DOHH2 (cell line): ENCODE results near the gene MAP3K6.

Experiments
- H3F3A ChIP-seq: fragments of 200-600 bp; sonication (generic), shearing (Covaris generic); 2 replicates; pipeline ENCODE4 v1.6.0; 2016; ENCODE audit warnings: antibody characterized with exemption, mild to moderate bottlenecking; ENCODE audit not compliant: control insufficient read depth, insufficient read depth
- H3K27ac ChIP-seq: fragments of 200-600 bp; sonication (generic); 2 replicates; pipeline ENCODE4 v1.5.1; 2014; ENCODE audit warnings: low read depth, mild to moderate bottlenecking, low read length, moderate library complexity
- H3K27me3 ChIP-seq: fragments of 200-600 bp; sonication (generic); 2 replicates; pipeline ENCODE4 v1.6.1; 2014; ENCODE audit warnings: mild to moderate bottlenecking, low read length, mixed read lengths; ENCODE audit not compliant: control insufficient read depth
- H3K36me3 ChIP-seq: fragments of 200-600 bp; sonication (generic); 2 replicates; pipeline ENCODE4 v1.6.1; 2014; ENCODE audit warnings: mild to moderate bottlenecking, low read length, moderate library complexity, mixed read lengths; ENCODE audit not compliant: control insufficient read depth
- H3K4me1 ChIP-seq: fragments of 200-600 bp; sonication (generic); 2 replicates; pipeline ENCODE4 v1.6.1; 2014; ENCODE audit warnings: mild to moderate bottlenecking, low read length, mixed read lengths; ENCODE audit not compliant: control insufficient read depth
- H3K4me2 ChIP-seq: fragments of 200-600 bp; sonication (generic); 2 replicates; pipeline ENCODE4 v1.6.0; 2014; ENCODE audit warnings: mild to moderate bottlenecking, low read length, moderate library complexity
- H3K4me3 ChIP-seq: fragments of 200-600 bp; sonication (generic); 2 replicates; pipeline ENCODE4 v1.5.1; 2014; ENCODE audit warnings: mild to moderate bottlenecking, low read length, mixed read lengths
- H3K79me2 ChIP-seq: fragments of 200-600 bp; sonication (generic); 2 replicates; pipeline ENCODE4 v1.6.1; 2014; ENCODE audit warnings: mild to moderate bottlenecking, low read length, mixed read lengths; ENCODE audit not compliant: control insufficient read depth
- H3K9me2 ChIP-seq: fragments of 200-600 bp; sonication (generic); replicated peaks from 2 replicates; pipeline ENCODE4 v1.6.1; 2014; ENCODE audit warnings: mild to moderate bottlenecking, low read length, mixed read lengths; ENCODE audit not compliant: control insufficient read depth
- H3K9me3 ChIP-seq: fragments of 200-600 bp; sonication (generic); 2 replicates; pipeline ENCODE4 v1.6.1; 2014; ENCODE audit warnings: antibody characterized with exemption, low read length, mixed read lengths; ENCODE audit not compliant: control insufficient read depth, insufficient read depth
- H4K20me1 ChIP-seq: fragments of 200-600 bp; sonication (generic); 2 replicates; pipeline ENCODE4 v1.6.0; 2014; ENCODE audit warnings: low read depth, mild to moderate bottlenecking, antibody characterized with exemption, low read length, moderate library complexity; ENCODE audit not compliant: control insufficient read depth, insufficient read depth
- EZH2phosphoT487 ChIP-seq: fragments of 200-600 bp; sonication (generic); IDR thresholded peaks from 2 replicates; pipeline ENCODE4 v1.6.1; 2017; ENCODE audit warnings: borderline replicate concordance, mild to moderate bottlenecking, antibody characterized with exemption, low read length, moderate library complexity, mixed read lengths
- TF ChIP-seq, protein P1 (sequence below): fragments of 200-600 bp; sonication (generic); IDR thresholded peaks from one replicate; pipeline ENCODE4 v1.5.1; 2014; ENCODE audit warnings: antibody characterized with exemption, mild to moderate bottlenecking, low read depth, low read length; ENCODE audit not compliant: poor library complexity, severe bottlenecking

MAP3K6 gene

GRCh38 chr1:27325286-27325685, 41.5 kb downstream of the MAP3K6 start:
- Histone ChIP-seq H3K9me3 (no peaks in the 10 kb centered on the region), H3K4me1 (peaks cover 29% of the 10 kb centered on the region), H3K79me2 (peaks cover 74% of the 10 kb centered on the region), H3K9me2 (no peaks in the 10 kb centered on the region), H3F3A (no peaks in the 10 kb centered on the region), H4K20me1 (no peaks in the 10 kb centered on the region), H3K27ac (no peak overlapping the region), H3K27me3 (no peaks in the 10 kb centered on the region; the same call in 1 of the 2 replicates), H3K36me3 (peaks cover 47% of the 10 kb centered on the region), H3K4me3 (no peak overlapping the region), H3K4me2 (no peak overlapping the region)
- no peak for TF ChIP-seq EZH2phosphoT487

- H3K9me3 ChIP-seq = no peaks in the 10 kb centered on the region
- H3K27me3 ChIP-seq = no peaks in the 10 kb centered on the region; the same call in 1 of the 2 replicates
- TF ChIP-seq, protein P1, sequence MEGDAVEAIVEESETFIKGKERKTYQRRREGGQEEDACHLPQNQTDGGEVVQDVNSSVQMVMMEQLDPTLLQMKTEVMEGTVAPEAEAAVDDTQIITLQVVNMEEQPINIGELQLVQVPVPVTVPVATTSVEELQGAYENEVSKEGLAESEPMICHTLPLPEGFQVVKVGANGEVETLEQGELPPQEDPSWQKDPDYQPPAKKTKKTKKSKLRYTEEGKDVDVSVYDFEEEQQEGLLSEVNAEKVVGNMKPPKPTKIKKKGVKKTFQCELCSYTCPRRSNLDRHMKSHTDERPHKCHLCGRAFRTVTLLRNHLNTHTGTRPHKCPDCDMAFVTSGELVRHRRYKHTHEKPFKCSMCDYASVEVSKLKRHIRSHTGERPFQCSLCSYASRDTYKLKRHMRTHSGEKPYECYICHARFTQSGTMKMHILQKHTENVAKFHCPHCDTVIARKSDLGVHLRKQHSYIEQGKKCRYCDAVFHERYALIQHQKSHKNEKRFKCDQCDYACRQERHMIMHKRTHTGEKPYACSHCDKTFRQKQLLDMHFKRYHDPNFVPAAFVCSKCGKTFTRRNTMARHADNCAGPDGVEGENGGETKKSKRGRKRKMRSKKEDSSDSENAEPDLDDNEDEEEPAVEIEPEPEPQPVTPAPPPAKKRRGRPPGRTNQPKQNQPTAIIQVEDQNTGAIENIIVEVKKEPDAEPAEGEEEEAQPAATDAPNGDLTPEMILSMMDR = no peak
- TF ChIP-seq EZH2phosphoT487 = no peak
- peak overlapping the region; percentile 92 for H3K4me2 ChIP-seq
- H3K9me2 ChIP-seq = no peaks in the 10 kb centered on the region
- H3K36me3 ChIP-seq = peaks cover 40% of the 10 kb centered on the region
- peak overlapping the region; percentile 100 for H3K4me3 ChIP-seq
- H3K4me1 ChIP-seq = peaks cover 20% of the 10 kb centered on the region
- H4K20me1 ChIP-seq = no peaks in the 10 kb centered on the region
- peaks cover 54% of the 10 kb centered on the region for H3K79me2 ChIP-seq
- H3K27ac ChIP-seq = peak overlapping the region; percentile 83
- H3F3A ChIP-seq = no peaks in the 10 kb centered on the region
These were observed 44.1 kb downstream of the MAP3K6 start for GRCh38 chr1:27322569-27323240.

- Histone ChIP-seq H3K9me2 (no peaks in the 10 kb centered on the region), H4K20me1 (no peaks in the 10 kb centered on the region), H3K79me2 (peaks cover 49% of the 10 kb centered on the region), H3K27ac (peak within 1 kb of the TSS; percentile 83), H3K4me1 (peaks cover 20% of the 10 kb centered on the region), H3K27me3 (no peaks in the 10 kb centered on the region; the same call in 1 of the 2 replicates), H3K36me3 (peaks cover 39% of the 10 kb centered on the region), H3K4me3 (peak within 1 kb of the TSS; percentile 100), H3K9me3 (no peaks in the 10 kb centered on the region), H3F3A (no peaks in the 10 kb centered on the region), H3K4me2 (peak within 1 kb of the TSS; percentile 92)
- no peak for TF ChIP-seq EZH2phosphoT487
- TF ChIP-seq, protein P1 = no peak
These were observed 44.8 kb downstream of the MAP3K6 start, which contains the start of gene TMEM222 for GRCh38 chr1:27321813-27322568. Gene TMEM222 (plus strand): TSS chr1:27322163. CDS start chr1:27322198, 35 bp downstream.
